Activated CD8-positive, alpha-beta memory T cell treated with anti-CD3 and anti-CD28 coated beads for 24 hours (primary cell): ENCODE data around the gene LYZ.

Experiments
- DNase-seq: peaks from one replicate; pipeline ENCODE4 v3.0.0-alpha.2; 2020

Gene LYZ

DNA sequence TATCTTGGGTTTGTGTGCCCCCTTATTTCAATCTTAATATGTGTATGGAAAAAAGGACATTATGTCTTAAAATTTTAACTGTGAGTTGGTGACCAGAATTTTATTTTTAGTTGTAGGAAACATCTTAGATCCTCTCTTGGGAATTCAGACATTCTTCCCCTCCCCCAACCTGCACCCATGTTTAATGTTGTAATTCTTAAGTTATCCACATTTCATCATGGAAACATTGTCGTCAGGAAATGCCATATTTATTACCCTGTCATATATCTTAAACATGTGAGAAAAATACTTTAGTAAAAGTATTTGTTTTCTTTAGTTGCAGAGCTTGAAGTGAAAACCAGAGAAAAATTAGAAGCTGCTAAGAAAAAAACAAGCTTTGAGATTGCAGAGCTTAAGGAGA, 41.6 kb downstream of the LYZ start:
- no peak for DNase-seq

DNA sequence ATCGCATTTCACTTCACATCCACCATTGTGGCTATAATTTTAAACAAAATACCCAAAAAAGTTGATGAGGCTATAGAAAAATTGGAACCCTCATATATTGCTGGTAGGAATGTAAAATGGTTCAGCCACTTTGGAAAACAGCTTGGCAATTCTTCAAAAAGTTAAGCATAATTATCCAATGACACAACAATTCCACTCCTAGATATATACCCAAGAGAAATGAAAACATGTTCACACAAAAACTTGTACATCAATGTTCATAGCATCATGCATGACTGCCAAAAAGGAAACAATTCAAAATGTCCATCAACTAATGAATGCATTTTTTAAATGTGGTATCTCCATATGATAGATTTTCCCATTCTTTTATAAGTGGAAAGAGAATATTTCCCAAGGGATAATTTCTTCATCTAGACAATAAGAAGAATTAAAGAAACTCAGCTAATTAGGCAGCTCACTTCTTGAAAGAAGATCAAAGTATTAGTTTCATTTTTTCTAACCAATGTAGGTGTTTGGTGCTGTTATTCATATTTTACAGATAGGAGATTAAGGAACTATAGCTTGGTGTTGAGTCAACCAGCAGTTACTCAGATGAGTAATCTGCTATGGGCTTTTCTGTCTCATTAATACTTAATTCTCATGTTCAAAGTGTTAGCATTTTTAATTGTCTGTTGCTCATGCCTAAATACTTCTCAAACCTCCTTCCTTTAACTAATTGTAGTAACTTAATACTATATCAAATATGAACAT, 44.2 kb downstream of the LYZ start:
- DNase-seq, result no peak

DNA sequence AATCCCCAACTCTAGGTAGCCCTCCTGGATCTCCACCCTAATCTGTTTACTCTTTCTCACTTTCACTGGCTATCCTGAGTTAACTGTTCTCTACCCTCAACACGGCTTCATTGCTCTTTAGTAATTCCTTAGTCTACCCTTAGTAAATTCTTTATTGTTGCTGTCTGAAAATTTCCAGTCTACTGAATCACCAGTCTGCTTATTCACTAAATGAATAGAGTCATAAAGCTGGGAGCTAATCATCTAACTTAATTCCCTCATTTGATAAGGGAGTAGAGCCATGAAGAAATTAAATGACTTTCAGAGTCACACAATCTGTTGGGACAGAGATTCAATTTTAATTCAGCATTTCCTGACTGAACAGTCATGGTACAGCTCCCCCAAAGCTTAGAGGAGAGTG, 47.9 kb downstream of the LYZ start:
- no peak for DNase-seq

DNA sequence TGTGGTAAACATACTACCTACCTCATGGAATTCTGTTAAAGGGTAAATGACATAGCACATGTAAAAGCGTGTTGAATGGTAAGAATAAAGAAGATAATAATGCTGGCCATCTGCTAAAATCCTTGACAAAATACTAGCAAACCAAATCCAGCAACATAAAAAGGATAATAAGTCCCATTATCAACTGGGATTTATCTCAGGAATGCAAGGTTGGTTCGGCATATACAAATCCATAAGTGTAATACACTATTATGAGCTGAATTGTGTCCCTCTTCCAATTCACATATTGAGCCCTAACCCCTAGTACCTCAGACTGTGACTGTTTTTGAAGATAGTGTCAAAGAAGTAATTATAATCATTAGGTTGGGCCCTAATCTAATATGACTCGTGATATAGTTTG, 48.8 kb downstream of the LYZ start:
- DNase-seq, result no peak

DNA sequence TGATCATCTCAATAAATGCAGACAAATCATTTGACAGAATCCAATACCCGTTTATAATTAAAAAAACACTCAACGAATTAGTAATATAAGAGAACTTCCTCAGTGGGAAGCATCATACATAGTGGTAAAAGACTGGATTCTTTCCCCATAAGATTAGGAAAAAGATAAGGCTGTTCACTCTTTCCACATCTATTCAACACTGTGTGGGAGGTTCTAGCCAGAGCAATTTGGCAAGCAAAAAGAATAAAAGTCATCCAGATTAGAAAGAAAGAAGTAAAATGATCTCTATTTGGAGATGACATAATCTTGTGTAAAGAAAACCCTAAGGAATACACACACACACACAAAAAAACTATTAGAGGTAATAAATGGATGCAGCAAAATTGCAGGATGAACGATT, 49.8 kb downstream of the LYZ start:
- DNase-seq, result no peak

DNA sequence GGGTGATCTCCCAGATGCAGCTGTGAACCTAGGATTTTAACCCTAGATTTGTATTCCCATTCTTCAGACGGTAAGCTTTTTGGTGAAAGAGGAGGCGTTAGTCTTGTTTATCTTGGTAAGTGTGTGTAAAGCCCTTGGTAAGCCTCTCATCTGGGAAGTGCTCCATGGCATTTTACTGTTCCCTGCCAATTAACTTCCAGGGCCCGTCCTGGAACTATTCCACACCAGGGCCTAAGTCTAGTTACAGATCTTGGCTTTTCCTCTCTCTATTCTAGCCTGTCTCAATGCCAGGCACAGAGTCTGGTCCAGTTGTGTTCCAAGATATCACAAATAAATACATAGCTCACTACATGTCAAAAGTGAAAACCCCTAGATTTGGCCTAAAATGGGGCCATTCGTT, 53.8 kb downstream of the LYZ start:
- no peak for DNase-seq
